Keratinocyte (primary cell): ENCODE measurements around the gene PRR33. TPM values are rescaled to one million over a fixed set of nuclear protein-coding genes. Genes with fewer than 3 reads are reported as not detected.

Experiments
- DNase-seq: peaks from one replicate; pipeline ENCODE4 v3.0.0-alpha.2; 2011; ENCODE audit warnings: low read depth, missing footprints, low spot score
- FAIRE-seq: peaks from 2 replicates; lab custom pipeline; 2011; peaks lifted over from hg19 to GRCh38; lab: Jason Lieb, UNC
- H2AFZ ChIP-seq: 2 replicates; pipeline ENCODE4 v1.6.0; 2012; ENCODE audit warnings: low read length, control low read depth, inconsistent platforms; ENCODE audit not compliant: control insufficient read depth
- H3K27ac ChIP-seq: 2 replicates; pipeline ENCODE4 v1.5.1; 2011; ENCODE audit warnings: low read length; ENCODE audit not compliant: control insufficient read depth, insufficient read depth
- H3K27me3 ChIP-seq: 3 replicates; pipeline ENCODE4 v1.6.0; 2011; ENCODE audit warnings: low read length; ENCODE audit not compliant: control insufficient read depth, insufficient read depth; ENCODE audit errors: extremely low read depth
- H3K36me3 ChIP-seq, 2 experiments: 2 replicates in 1 of 2; 3 replicates in 1 of 2; pipeline ENCODE4 v1.5.1; 2011; ENCODE audit warnings: low read length in 2 of 2, mild to moderate bottlenecking in 1 of 2; ENCODE audit not compliant: control insufficient read depth in 2 of 2, insufficient read depth in 2 of 2; ENCODE audit errors: extremely low read depth in 1 of 2
- H3K4me1 ChIP-seq: 3 replicates; pipeline ENCODE4 v1.5.1; 2011; ENCODE audit warnings: low read length; ENCODE audit not compliant: control insufficient read depth, insufficient read depth; ENCODE audit errors: extremely low read depth
- H3K4me2 ChIP-seq: 3 replicates; pipeline ENCODE4 v1.6.0; 2011; ENCODE audit warnings: low read depth, low read length; ENCODE audit not compliant: control insufficient read depth, insufficient read depth; ENCODE audit errors: extremely low read depth
- H3K4me3 ChIP-seq, 3 experiments: fragments of 200-600 bp in 1 of 3; sonication (generic) in 1 of 3; 2 replicates in 2 of 3; 3 replicates in 1 of 3; pipeline ENCODE4 v1.5.1; 2011 to 2016; ENCODE audit warnings: low read length in 3 of 3, mild to moderate bottlenecking in 3 of 3, control low read depth in 2 of 3, inconsistent platforms in 1 of 3, low read depth in 1 of 3, mixed read lengths in 1 of 3, mixed run types in 1 of 3, moderate library complexity in 1 of 3; ENCODE audit not compliant: control insufficient read depth in 2 of 3, insufficient read depth in 2 of 3; ENCODE audit errors: extremely low read depth in 1 of 3
- H3K79me2 ChIP-seq: 2 replicates; pipeline ENCODE4 v1.6.0; 2012; ENCODE audit warnings: low read length; ENCODE audit not compliant: control insufficient read depth, insufficient read depth
- H3K9ac ChIP-seq: 3 replicates; pipeline ENCODE4 v1.6.0; 2011; ENCODE audit warnings: low read length; ENCODE audit not compliant: control insufficient read depth, insufficient read depth; ENCODE audit errors: extremely low read depth
- H3K9me1 ChIP-seq: 3 replicates; pipeline ENCODE4 v1.6.0; 2011; ENCODE audit warnings: low read length; ENCODE audit not compliant: control insufficient read depth, insufficient read depth; ENCODE audit errors: extremely low read depth
- H3K9me3 ChIP-seq: 2 replicates; pipeline ENCODE4 v1.5.1; 2012; ENCODE audit warnings: low read depth, low read length; ENCODE audit not compliant: control insufficient read depth
- H4K20me1 ChIP-seq: 3 replicates; pipeline ENCODE4 v1.6.0; 2011; ENCODE audit warnings: low read length; ENCODE audit not compliant: control insufficient read depth, insufficient read depth; ENCODE audit errors: extremely low read depth
- EZH2 ChIP-seq: IDR thresholded peaks from one replicate; pipeline ENCODE4 v1.6.1; 2012; ENCODE audit warnings: inconsistent platforms, mild to moderate bottlenecking, low read length, moderate library complexity
- dilution Hi-C: fragments of 300-500 bp; cut with MboI; formaldehyde crosslinking; loops from one replicate; pipeline ENCODE4 v1.7.0; 2020; ENCODE audit warnings: low sequenced_read_pairs; ENCODE audit not compliant: extremely low pct_ligation_motif_present
- polyA plus RNA-seq, 5 experiments: library from polyadenylated mRNA; depleted of rRNA in 3 of 5; stranded (reverse) in 3 of 5; stranded (forward) in 1 of 5; unstranded in 1 of 5; fragments of >200 nt; gene quantifications; 1 replicate in 1 of 5; 2 replicates in 3 of 5; 3 replicates in 1 of 5; pipeline versions ENCODE4 v1.2.1 to v1.2.3, GENCODE V29; 2011 to 2012; ENCODE audit warnings: missing spikeins in 2 of 5, low read depth in 1 of 5, low replicate concordance in 1 of 5
- TF ChIP-seq, protein P1 (sequence below), 3 experiments: IDR thresholded peaks in 1 of 3; conservative IDR thresholded peaks in 1 of 3; optimal IDR thresholded peaks in 1 of 3; 2 replicates in 2 of 3; 3 replicates in 1 of 3; pipeline versions ENCODE3 to v1.5.1; 2011; ENCODE audit warnings: low read length in 3 of 3, mild to moderate bottlenecking in 3 of 3, moderate library complexity in 2 of 3, control low read depth in 1 of 3, inconsistent platforms in 1 of 3; ENCODE audit not compliant: insufficient read depth in 2 of 3; ENCODE audit errors: extremely low read depth in 1 of 3

The PRR33 gene
- polyA plus RNA-seq, 1 donor (not counting 4 experiments of a cell fraction or from before 2014, with no cell fraction given), result not detected

DNA sequence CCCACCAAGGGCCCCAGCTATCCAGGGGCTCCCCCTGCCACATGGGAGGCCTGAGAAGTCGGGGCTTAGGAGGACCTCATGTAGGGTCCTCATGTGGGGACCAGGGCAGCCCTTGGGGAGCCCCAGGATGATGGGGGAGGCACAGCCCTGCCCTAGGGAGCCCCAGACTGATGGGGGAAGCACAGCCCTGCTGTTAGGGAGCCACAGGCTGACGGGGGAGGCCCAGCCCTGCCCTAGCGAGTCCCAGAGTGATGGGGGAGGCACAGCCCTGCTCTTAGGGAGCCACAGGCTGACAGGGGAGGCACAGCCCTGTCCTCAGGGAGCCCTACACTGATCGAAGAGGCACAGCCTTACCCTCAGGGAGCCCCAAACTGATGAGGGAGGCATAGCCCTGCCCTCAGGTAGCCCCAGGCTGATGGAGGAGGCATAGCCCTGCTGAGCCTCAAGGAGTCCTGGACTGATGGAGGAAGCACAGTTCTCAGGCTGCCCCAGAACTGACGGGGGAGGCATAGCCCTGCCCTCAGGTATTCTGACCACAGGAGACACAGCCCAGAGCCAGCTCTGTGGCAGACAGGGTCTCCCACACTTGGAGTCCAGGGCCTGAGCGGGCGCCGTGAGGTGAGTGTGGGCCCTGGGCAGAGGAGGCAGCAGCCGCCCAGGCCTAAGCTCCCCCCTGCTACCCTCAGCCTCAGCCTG is 10.8 kb downstream of the PRR33 start:
- DNase-seq, result no peak
- Histone ChIP-seq H3K4me1 (peaks cover 15% of the 10 kb centered on the region), H4K20me1 (no peaks in the 10 kb centered on the region), H3K27ac (no peak overlapping the region), H3K4me2 (no peak overlapping the region), H3K9me1 (no peaks in the 10 kb centered on the region), H3K4me3 (no peak overlapping the region), H3K9ac (no peak overlapping the region), H3K79me2 (no peaks in the 10 kb centered on the region), H2AFZ (no peak overlapping the region), H3K9me3 (no peaks in the 10 kb centered on the region), H3K36me3 (no peaks in the 10 kb centered on the region), H3K27me3 (peaks cover 6% of the 10 kb centered on the region)
- TF ChIP-seq EZH2, result no peak
- TF ChIP-seq, protein P1, sequence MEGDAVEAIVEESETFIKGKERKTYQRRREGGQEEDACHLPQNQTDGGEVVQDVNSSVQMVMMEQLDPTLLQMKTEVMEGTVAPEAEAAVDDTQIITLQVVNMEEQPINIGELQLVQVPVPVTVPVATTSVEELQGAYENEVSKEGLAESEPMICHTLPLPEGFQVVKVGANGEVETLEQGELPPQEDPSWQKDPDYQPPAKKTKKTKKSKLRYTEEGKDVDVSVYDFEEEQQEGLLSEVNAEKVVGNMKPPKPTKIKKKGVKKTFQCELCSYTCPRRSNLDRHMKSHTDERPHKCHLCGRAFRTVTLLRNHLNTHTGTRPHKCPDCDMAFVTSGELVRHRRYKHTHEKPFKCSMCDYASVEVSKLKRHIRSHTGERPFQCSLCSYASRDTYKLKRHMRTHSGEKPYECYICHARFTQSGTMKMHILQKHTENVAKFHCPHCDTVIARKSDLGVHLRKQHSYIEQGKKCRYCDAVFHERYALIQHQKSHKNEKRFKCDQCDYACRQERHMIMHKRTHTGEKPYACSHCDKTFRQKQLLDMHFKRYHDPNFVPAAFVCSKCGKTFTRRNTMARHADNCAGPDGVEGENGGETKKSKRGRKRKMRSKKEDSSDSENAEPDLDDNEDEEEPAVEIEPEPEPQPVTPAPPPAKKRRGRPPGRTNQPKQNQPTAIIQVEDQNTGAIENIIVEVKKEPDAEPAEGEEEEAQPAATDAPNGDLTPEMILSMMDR (optimal IDR thresholded peaks at IDR 0.05 in 1 of 3, IDR thresholded peaks at IDR 0.05 in 1 of 3, conservative IDR thresholded peaks at IDR 0.05 in 1 of 3; ENCODE audit: extremely low read depth in 1 of 3, insufficient read depth in 2 of 3, low read length in 3 of 3), result no peak
- no peak for FAIRE-seq
- dilution Hi-C loops, result no loop called here

DNA sequence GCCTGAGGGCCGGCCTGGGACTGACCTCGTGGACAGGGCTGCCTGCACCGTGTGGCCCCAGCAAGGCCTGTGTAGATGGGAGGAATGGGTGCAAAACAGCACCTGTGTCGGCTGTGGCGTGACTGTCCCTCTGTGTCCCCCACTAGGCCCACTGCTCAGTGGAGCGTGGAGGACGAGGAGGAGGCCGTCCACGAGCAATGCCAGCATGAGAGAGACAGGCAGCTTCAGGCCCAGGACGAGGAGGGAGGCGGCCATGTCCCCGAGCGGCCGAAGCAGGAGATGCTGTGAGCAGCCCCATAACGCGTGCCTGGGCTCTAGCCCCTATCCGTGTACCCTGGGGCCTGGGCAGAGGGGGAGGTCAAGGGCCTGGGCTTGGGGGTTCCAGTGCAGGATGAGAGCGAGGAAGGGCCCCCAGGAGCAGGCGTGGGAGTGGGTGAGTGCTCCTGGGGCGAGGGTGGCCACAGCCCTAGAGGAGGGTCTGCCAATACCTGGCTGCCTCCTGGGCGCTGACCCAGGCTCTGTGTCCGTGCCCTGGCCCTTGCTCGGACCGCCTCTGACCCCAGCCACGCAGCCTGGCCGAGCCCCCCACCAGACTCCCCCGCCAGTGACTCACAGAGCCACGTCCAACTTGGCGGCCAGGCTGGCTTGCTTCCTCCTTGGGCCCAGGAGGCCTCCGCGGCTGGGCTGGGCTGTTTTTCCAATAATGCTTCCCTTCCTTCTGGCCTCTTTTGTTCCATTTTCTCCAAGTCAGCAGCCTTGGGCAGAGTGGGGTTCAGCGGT is 11.6 kb downstream of the PRR33 start:
- no peaks in the 10 kb centered on the region for H3K9me1 ChIP-seq
- no peak overlapping the region for H3K27ac ChIP-seq
- H3K4me2 ChIP-seq, result no peak overlapping the region
- H3K9ac ChIP-seq, result no peak overlapping the region
- FAIRE-seq (no peak), DNase-seq (no peak)
- H3K27me3 ChIP-seq, result peaks cover 6% of the 10 kb centered on the region
- TF ChIP-seq, protein P1 (optimal IDR thresholded peaks at IDR 0.05 in 1 of 3, IDR thresholded peaks at IDR 0.05 in 1 of 3, conservative IDR thresholded peaks at IDR 0.05 in 1 of 3; ENCODE audit: extremely low read depth in 1 of 3, insufficient read depth in 2 of 3, low read length in 3 of 3), result no peak
- TF ChIP-seq EZH2, result no peak
- H3K4me3 ChIP-seq, result no peak overlapping the region
- dilution Hi-C loops, result no loop called here
- H3K4me1 ChIP-seq, result peaks cover 19% of the 10 kb centered on the region
- H3K79me2 ChIP-seq, result no peaks in the 10 kb centered on the region
- no peaks in the 10 kb centered on the region for H3K9me3 ChIP-seq
- no peaks in the 10 kb centered on the region for H3K36me3 ChIP-seq
- no peaks in the 10 kb centered on the region for H4K20me1 ChIP-seq
- H2AFZ ChIP-seq, result no peak overlapping the region
